Hepatocyte (in vitro differentiated cells): ENCODE measurements around the gene SIT1.

ENCODE experiments used
- CTCF ChIP-seq: fragments of 200-600 bp; sonication (generic); IDR thresholded peaks from 2 replicates; pipeline ENCODE4 v1.5.1; 2016; ENCODE audit warnings: antibody characterized with exemption, mild to moderate bottlenecking; ENCODE audit not compliant: poor library complexity
- EZH2 ChIP-seq: fragments of 200-600 bp; sonication (generic); IDR thresholded peaks from 2 replicates; pipeline ENCODE4 v1.6.1; 2016; ENCODE audit warnings: antibody characterized with exemption, mild to moderate bottlenecking, borderline replicate concordance
- EZH2phosphoT487 ChIP-seq: fragments of 200-600 bp; sonication (generic); IDR thresholded peaks from one replicate; pipeline ENCODE4 v1.6.1; 2018; ENCODE audit warnings: antibody characterized with exemption, mild to moderate bottlenecking, low read depth, moderate library complexity; ENCODE audit not compliant: unreplicated experiment, severe bottlenecking

- TF ChIP-seq EZH2phosphoT487: no peak
- no peak for TF ChIP-seq CTCF
- no peak for TF ChIP-seq EZH2
These were observed 21.1 kb downstream of the SIT1 start for GRCh38 chr9:35629597-35629996.
